Right cardiac atrium (tissue), 5 donors: ENCODE data around the gene EIF4H. TPM values are rescaled to one million over a fixed set of nuclear protein-coding genes. Genes with fewer than 3 reads are reported as not detected.
"Not testable (repeated sequence)": the region's sequence is repeated elsewhere in the genome, so short reads cannot be mapped to it uniquely, and the experiment has no call there.

Experiments
- ATAC-seq, 2 donors: fragments of 200-7000 bp; cut with Tn5 transposase; one replicate each; pipeline versions ENCODE4 v1.8.0 to v1.9.1; 2020; ENCODE audit warnings: moderate library complexity in 2 of 2, mild to moderate bottlenecking in 1 of 2
- DNase-seq, 3 donors: peaks; one replicate each; pipeline ENCODE4 v3.0.0-alpha.2; 2020
- H3K27ac ChIP-seq: one replicate; pipeline ENCODE4 v1.5.1; 2013; ENCODE audit warnings: mild to moderate bottlenecking, low read length, control low read depth, moderate library complexity
- H3K27me3 ChIP-seq: one replicate; pipeline ENCODE4 v1.6.1; 2013; ENCODE audit not compliant: control insufficient read depth, insufficient read depth
- H3K4me1 ChIP-seq: one replicate; pipeline ENCODE4 v1.6.1; 2013; ENCODE audit warnings: low read length; ENCODE audit not compliant: control insufficient read depth, insufficient read depth
- H3K4me3 ChIP-seq: one replicate; pipeline ENCODE4 v1.5.1; 2013; ENCODE audit warnings: low read length, control low read depth
- H3K9me3 ChIP-seq: one replicate; pipeline ENCODE4 v1.6.1; 2013; ENCODE audit warnings: low read length; ENCODE audit not compliant: control insufficient read depth
- WGBS: extraction: QIAGEN DNeasy Blood & Tissue Kit; methylation state at CpG from one replicate; pipeline ENCODE4 v1.1.7; 2013; 5-methylcytosine and 5-hydroxymethylcytosine counted together
- intact Hi-C, 4 donors: fragments of 100-400 bp; cut with DNase I; formaldehyde crosslinking; loops; one replicate each; pipeline versions ENCODE4 v1.11.0 to v1.14.0; 2022 to 2023
- polyA plus RNA-seq: library from polyadenylated mRNA; stranded (reverse); fragments of 200-250 nt; gene quantifications from one replicate; pipeline ENCODE4 v1.2.3, GENCODE V29; 2013
- total RNA-seq, 4 donors: library from RNA; stranded (reverse); fragmentation: NEBNext Ultra II Directional; extraction: Animal tissue kit (Norgen Biotek cat#: 25700); gene quantifications; one replicate each; pipeline ENCODE4 v1.2.1, GENCODE V29; 2021
- donor health status: healthy with polysubstance abuse.
- donor health status: DM: no; HTN: yes; CAD: no.
- donor health status: DM: no; HTN: no; CAD: no.
- donor health status: DM: no; HTN: yes; CAD: no; lungs with severe emphysema.
- donor health status: DM: yes; HTN: yes; CAD: no.

The EIF4H gene
- total and polyA plus RNA-seq, 5 donors = 139 to 223 (median 202) TPM

- DNase-seq (no peak), ATAC-seq (no peak)
- intact Hi-C loops = no loop called here
- Histone ChIP-seq H3K9me3 (no peaks in the 10 kb centered on the region), H3K27ac (no peak overlapping the region), H3K4me3 (no peak overlapping the region), H3K27me3 (no peaks in the 10 kb centered on the region), H3K4me1 (no peaks in the 10 kb centered on the region)
- WGBS = 93% methylated on average over 12 of the region's 12 CpGs
Measured at GRCh38 chr7:74224511-74224832, 50.3 kb downstream of the EIF4H start.

- H3K4me1 ChIP-seq, H3K27me3 ChIP-seq, H3K9me3 ChIP-seq, ATAC-seq, DNase-seq, intact Hi-C loops, H3K4me3 ChIP-seq, H3K27ac ChIP-seq: not testable (repeated sequence)
- WGBS = 97% methylated on average over 13 of the region's 13 CpGs
Measured at GRCh38 chr7:74224907-74225306, 50.8 kb downstream of the EIF4H start.

- no peak overlapping the region for H3K4me3 ChIP-seq
- intact Hi-C loops = no loop called here
Measured at GRCh38 chr7:74225400-74225799, 51.2 kb downstream of the EIF4H start.

GRCh38 chr7:74226633-74227032, 52.5 kb downstream of the EIF4H start:
- 82% methylated on average over 5 of the region's 5 CpGs for WGBS
- ATAC-seq (peak; percentile 37 to 55), DNase-seq (peak in 2 of 3 donors; percentile 55 to 67)
- Histone ChIP-seq H3K27ac (no peak overlapping the region), H3K9me3 (no peaks in the 10 kb centered on the region), H3K4me3 (no peak overlapping the region), H3K4me1 (no peaks in the 10 kb centered on the region), H3K27me3 (no peaks in the 10 kb centered on the region)
- intact Hi-C loops = no loop called here

More at GRCh38 chr7:74225400-74225799, 51.2 kb downstream of the EIF4H start:
- DNase-seq (no peak), ATAC-seq (no peak)
- Histone ChIP-seq H3K9me3 (no peaks in the 10 kb centered on the region), H3K27ac (no peak overlapping the region), H3K27me3 (no peaks in the 10 kb centered on the region), H3K4me1 (no peaks in the 10 kb centered on the region)
- 87% methylated on average over 12 of the region's 12 CpGs for WGBS

GRCh38 chr7:74228951-74229900, 55.1 kb downstream of the EIF4H start:
- ATAC-seq = no peak
- no peaks in the 10 kb centered on the region for H3K4me1 ChIP-seq

GRCh38 chr7:74230446-74231231, 56.5 kb downstream of the EIF4H start:
- H3K27me3 ChIP-seq = no peaks in the 10 kb centered on the region
- DNase-seq (no peak), ATAC-seq (no peak)
- no peak overlapping the region for H3K27ac ChIP-seq
- no peaks in the 10 kb centered on the region for H3K4me1 ChIP-seq
- intact Hi-C loops = no loop called here
- 92% methylated on average over 15 of the region's 15 CpGs for WGBS
- no peaks in the 10 kb centered on the region for H3K9me3 ChIP-seq
- H3K4me3 ChIP-seq = no peak overlapping the region

More at GRCh38 chr7:74228951-74229900, 55.1 kb downstream of the EIF4H start:
- DNase-seq = no peak
- Histone ChIP-seq H3K27me3 (no peaks in the 10 kb centered on the region), H3K9me3 (no peaks in the 10 kb centered on the region), H3K27ac (no peak overlapping the region), H3K4me3 (no peak overlapping the region)
- intact Hi-C loops = no loop called here
- 93% methylated on average over 9 of the region's 9 CpGs for WGBS

GRCh38 chr7:74231232-74231590, 57.1 kb downstream of the EIF4H start:
- no peak overlapping the region for H3K27ac ChIP-seq
- intact Hi-C loops = no loop called here
- H3K4me1 ChIP-seq = no peaks in the 10 kb centered on the region
- no peaks in the 10 kb centered on the region for H3K27me3 ChIP-seq
- DNase-seq (no peak), ATAC-seq (peak in 1 of 2 donors; percentile 13)
- no peak overlapping the region for H3K4me3 ChIP-seq
- H3K9me3 ChIP-seq = no peaks in the 10 kb centered on the region
- 86% methylated on average over 12 of the region's 12 CpGs for WGBS

- intact Hi-C loops = no loop called here
- peak in 1 of 2 donors; percentile 35 for ATAC-seq
Measured at GRCh38 chr7:74233655-74234285, 59.6 kb downstream of the EIF4H start.

GRCh38 chr7:74235518-74236268, 61.5 kb downstream of the EIF4H start:
- no peak overlapping the region for H3K4me3 ChIP-seq
- H3K9me3 ChIP-seq = no peaks in the 10 kb centered on the region
- H3K27ac ChIP-seq = no peak overlapping the region
- WGBS = 90% methylated on average over 8 of the region's 8 CpGs
- H3K4me1 ChIP-seq = no peaks in the 10 kb centered on the region
- DNase-seq (peak in 1 of 3 donors; percentile 1), ATAC-seq (no peak)
- intact Hi-C loops = no loop called here
- no peaks in the 10 kb centered on the region for H3K27me3 ChIP-seq

More at GRCh38 chr7:74233655-74234285, 59.6 kb downstream of the EIF4H start:
- Histone ChIP-seq H3K27ac (no peak overlapping the region), H3K27me3 (no peaks in the 10 kb centered on the region), H3K4me1 (no peaks in the 10 kb centered on the region), H3K4me3 (no peak overlapping the region), H3K9me3 (no peaks in the 10 kb centered on the region)
- no peak for DNase-seq
- 68% methylated on average over 13 of the region's 13 CpGs for WGBS

GRCh38 chr7:74236284-74236683, 62.1 kb downstream of the EIF4H start:
- H3K27ac ChIP-seq = no peak overlapping the region
- H3K4me1 ChIP-seq = no peaks in the 10 kb centered on the region
- ATAC-seq (no peak), DNase-seq (no peak)
- no peaks in the 10 kb centered on the region for H3K9me3 ChIP-seq
- intact Hi-C loops = no loop called here
- H3K27me3 ChIP-seq = no peaks in the 10 kb centered on the region
- 96% methylated on average over 3 of the region's 3 CpGs for WGBS
- H3K4me3 ChIP-seq = no peak overlapping the region
